Measurements from ENCODE around the gene ZBTB9.

Gene ZBTB9

GRCh38 chr6:33446356-33446755 lies 8.0 kb upstream of the ZBTB9 start:
- no peak for DNase-seq (ENCODE audit: low read depth in 1 of 2, low spot score in 1 of 2)
- H3K4me3 ChIP-seq (replicated peaks; ENCODE audit: insufficient read depth, low read length): no peak overlapping the region
- H3K27ac ChIP-seq (replicated peaks): peak overlapping the region; percentile 37
- H3K27me3 ChIP-seq (ENCODE audit: insufficient read depth, poor library complexity, severe bottlenecking): no peaks in the 10 kb centered on the region
- no peak for TF ChIP-seq POLR2AphosphoS5 (IDR thresholded peaks at IDR 0.05; ENCODE audit: low read depth)
- TF ChIP-seq REST (IDR thresholded peaks at IDR 0.05; ENCODE audit: insufficient replicate concordance, low read depth): no peak
- no peak for TF ChIP-seq SPI1 (IDR thresholded peaks at IDR 0.05; ENCODE audit: borderline replicate concordance, low read depth)
- no peak for TF ChIP-seq CTCF (IDR thresholded peaks at IDR 0.05; ENCODE audit: insufficient read depth, low read length)
- no peak for TF ChIP-seq GABPA (IDR thresholded peaks at IDR 0.05; ENCODE audit: low read depth)

GRCh38 chr6:33450434-33450833 lies 3.9 kb upstream of the ZBTB9 start:
- H3K27me3 ChIP-seq (ENCODE audit: insufficient read depth, poor library complexity, severe bottlenecking): no peaks in the 10 kb centered on the region
- no peak overlapping the region for H3K4me3 ChIP-seq (replicated peaks; ENCODE audit: insufficient read depth, low read length)
- peak overlapping the region; percentile 24 for H3K27ac ChIP-seq (replicated peaks)
- no peak for TF ChIP-seq POLR2AphosphoS5 (IDR thresholded peaks at IDR 0.05; ENCODE audit: low read depth)
- no peak for TF ChIP-seq GABPA (IDR thresholded peaks at IDR 0.05; ENCODE audit: low read depth)
- TF ChIP-seq REST (IDR thresholded peaks at IDR 0.05; ENCODE audit: insufficient replicate concordance, low read depth): no peak
- TF ChIP-seq CTCF (IDR thresholded peaks at IDR 0.05; ENCODE audit: insufficient read depth, low read length): no peak
- TF ChIP-seq SPI1 (IDR thresholded peaks at IDR 0.05; ENCODE audit: borderline replicate concordance, low read depth): peak; percentile 75
- peak; percentile 54 to 66 for DNase-seq (ENCODE audit: low read depth in 1 of 2, low spot score in 1 of 2)

- no peak overlapping the region for H3K4me3 ChIP-seq (replicated peaks; ENCODE audit: insufficient read depth, low read length)
- TF ChIP-seq POLR2AphosphoS5 (IDR thresholded peaks at IDR 0.05; ENCODE audit: low read depth) (no peak), CTCF (IDR thresholded peaks at IDR 0.05; ENCODE audit: insufficient read depth, low read length) (no peak), REST (IDR thresholded peaks at IDR 0.05; ENCODE audit: insufficient replicate concordance, low read depth) (no peak)
- H3K27me3 ChIP-seq (ENCODE audit: insufficient read depth, poor library complexity, severe bottlenecking): no peaks in the 10 kb centered on the region
- no peak overlapping the region for H3K27ac ChIP-seq (replicated peaks)
- DNase-seq (ENCODE audit: low read depth in 1 of 2, low spot score in 1 of 2): no peak
These were observed 2.8 kb upstream of the ZBTB9 start for GRCh38 chr6:33451606-33452005.
